Measurements from ENCODE around the gene AIFM1.

The AIFM1 gene

DNA sequence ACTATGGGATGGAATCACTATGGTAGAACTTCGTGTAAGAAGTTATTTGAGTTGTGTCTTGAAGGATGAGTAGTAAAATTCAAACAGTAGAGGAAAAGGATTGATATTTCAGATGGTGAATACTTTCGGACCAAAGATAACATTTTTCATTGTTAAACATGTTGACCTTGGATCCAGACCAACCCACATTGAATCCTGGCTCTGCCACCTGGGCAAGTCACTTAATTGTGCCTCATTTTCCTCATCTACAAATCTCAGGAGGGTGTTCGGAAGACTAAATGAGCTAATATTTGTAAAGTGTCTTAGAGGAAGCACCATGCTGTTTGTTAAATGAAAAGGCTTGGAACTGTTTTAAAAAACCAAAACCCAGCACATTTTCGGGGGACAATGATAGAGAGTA, 1.4 kb upstream of the AIFM1 start:
- H3K27me3 ChIP-seq (ENCODE audit: control insufficient read depth, insufficient read depth, low read length): peaks cover 20% of the 10 kb centered on the region
- H3K4me3 ChIP-seq (ENCODE audit: low read depth, low read length): peak overlapping the region; percentile 80
- H3K27ac ChIP-seq (ENCODE audit: low read depth, low read length): no peak overlapping the region
- no peaks in the 10 kb centered on the region for H3K36me3 ChIP-seq (ENCODE audit: control insufficient read depth, insufficient read depth, low read length)
- no peak overlapping the region for H3K9ac ChIP-seq (ENCODE audit: low read length)
- H3K9me3 ChIP-seq (ENCODE audit: control insufficient read depth, insufficient read depth, low read depth, low read length): no peaks in the 10 kb centered on the region
- peaks cover 16% of the 10 kb centered on the region; the same call in 1 of the 2 replicates for H3K4me1 ChIP-seq (ENCODE audit: control insufficient read depth, insufficient read depth, low read length)

DNA sequence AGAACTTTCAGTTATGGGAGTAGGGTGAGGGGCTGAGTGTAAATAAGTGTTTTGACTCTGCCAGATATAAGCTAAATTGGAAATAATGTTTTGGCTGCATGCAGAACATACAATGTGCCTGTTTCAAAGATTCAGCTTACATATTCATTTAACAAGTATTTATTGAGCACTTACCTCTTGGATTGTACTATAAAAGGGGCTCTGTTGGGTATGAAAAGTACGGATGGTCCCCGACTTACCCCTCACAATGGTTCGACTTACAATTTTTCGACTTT, 799 bp upstream of the AIFM1 start:
- Histone ChIP-seq H3K27ac (ENCODE audit: low read depth, low read length) (no peak overlapping the region), H3K36me3 (ENCODE audit: control insufficient read depth, insufficient read depth, low read length) (no peaks in the 10 kb centered on the region), H3K9ac (ENCODE audit: low read length) (peak overlapping the region; percentile 22), H3K27me3 (ENCODE audit: control insufficient read depth, insufficient read depth, low read length) (peaks cover 14% of the 10 kb centered on the region), H3K9me3 (ENCODE audit: control insufficient read depth, insufficient read depth, low read depth, low read length) (no peaks in the 10 kb centered on the region), H3K4me1 (ENCODE audit: control insufficient read depth, insufficient read depth, low read length) (peaks cover 14% of the 10 kb centered on the region; the same call in 1 of the 2 replicates), H3K4me3 (ENCODE audit: low read depth, low read length) (peak overlapping the region; percentile 80)

DNA sequence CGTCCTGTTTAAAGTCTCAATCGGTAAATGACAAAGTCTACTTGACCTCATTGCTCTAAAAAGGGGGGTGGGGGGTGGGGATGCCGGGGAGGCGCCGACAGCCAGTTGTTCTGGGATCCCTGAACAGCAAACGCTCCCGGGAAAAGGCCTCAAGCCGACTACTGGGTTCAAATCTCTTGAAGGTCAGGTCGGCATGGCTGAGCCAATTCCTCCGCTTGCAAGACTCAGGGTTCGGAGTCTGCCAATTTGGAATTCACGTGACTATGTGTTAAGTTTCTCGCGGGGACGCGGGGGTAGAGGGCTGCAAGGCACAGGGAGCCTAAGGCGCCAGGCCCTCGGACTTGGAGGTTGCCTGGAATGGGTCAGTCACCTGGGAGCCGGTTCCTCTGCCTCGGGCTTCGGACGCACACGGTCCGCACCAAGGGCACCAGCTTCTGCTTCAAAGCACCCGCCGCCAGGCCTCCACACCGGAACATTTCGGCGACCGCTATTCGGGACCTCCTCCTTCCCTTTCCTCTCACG, 399 bp downstream of the AIFM1 start:
- peaks cover 9% of the 10 kb centered on the region; the same call in 1 of the 2 replicates for H3K4me1 ChIP-seq (ENCODE audit: control insufficient read depth, insufficient read depth, low read length)
- H3K9ac ChIP-seq (ENCODE audit: low read length): peak overlapping the region; percentile 79
- no peak overlapping the region for H3K27ac ChIP-seq (ENCODE audit: low read depth, low read length)
- H3K36me3 ChIP-seq (ENCODE audit: control insufficient read depth, insufficient read depth, low read length): no peaks in the 10 kb centered on the region
- peak overlapping the region; percentile 80 for H3K4me3 ChIP-seq (ENCODE audit: low read depth, low read length)
- peaks cover 3% of the 10 kb centered on the region; the same call in 1 of the 2 replicates for H3K27me3 ChIP-seq (ENCODE audit: control insufficient read depth, insufficient read depth, low read length)
- no peaks in the 10 kb centered on the region for H3K9me3 ChIP-seq (ENCODE audit: control insufficient read depth, insufficient read depth, low read depth, low read length)

DNA sequence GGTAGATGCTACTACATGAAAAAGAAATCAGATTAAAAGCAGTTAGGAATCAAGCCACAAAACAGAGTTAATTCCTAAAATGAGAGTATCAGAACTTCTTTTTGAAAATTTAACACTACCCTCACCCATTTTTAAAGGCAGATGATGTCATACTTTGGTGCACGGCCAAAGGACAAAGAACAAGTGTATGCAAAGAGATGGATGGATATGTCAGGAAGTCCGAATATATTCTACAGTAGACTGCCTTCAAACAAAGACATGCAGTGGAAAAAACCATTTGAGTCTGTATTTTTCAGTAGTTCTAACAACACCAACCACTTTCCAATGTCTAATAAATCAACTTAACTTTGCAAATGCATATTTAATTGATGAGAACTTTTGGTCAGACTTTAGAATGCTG, 2.2 kb downstream of the AIFM1 start:
- peaks cover 7% of the 10 kb centered on the region; the same call in 1 of the 2 replicates for H3K4me1 ChIP-seq (ENCODE audit: control insufficient read depth, insufficient read depth, low read length)

DNA sequence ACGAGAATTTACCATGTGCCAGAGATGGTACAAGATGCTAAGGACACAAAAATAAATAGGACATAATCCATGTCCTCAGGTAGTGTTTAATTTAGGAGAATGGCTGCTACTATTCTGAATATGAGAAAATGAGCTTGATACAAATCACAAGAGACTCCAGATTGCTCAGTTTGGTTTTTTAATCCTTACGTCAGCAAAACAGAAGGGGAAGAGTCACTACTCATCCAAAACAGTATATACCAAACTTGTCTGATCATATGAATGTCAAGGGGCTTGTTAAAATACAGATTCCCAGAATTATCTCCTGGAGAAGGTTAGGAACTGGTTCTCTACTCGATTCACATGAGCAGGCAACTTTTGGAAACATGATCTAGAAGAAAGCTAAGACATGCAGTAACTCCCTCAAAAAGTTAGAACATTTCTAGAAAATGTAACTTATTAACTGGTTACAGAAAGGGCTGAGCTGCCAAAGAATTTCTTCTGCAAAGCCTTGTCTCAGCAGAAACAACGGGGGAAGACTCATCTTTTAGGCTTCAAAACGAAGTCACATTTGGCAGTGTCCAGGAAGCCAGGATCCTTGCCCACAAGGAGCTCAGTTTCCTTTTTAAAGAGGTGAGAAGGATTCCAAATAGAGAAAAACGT, 3.4 kb downstream of the AIFM1 start:
- H3K27ac ChIP-seq (ENCODE audit: low read depth, low read length): no peak overlapping the region
- H3K36me3 ChIP-seq (ENCODE audit: control insufficient read depth, insufficient read depth, low read length): no peaks in the 10 kb centered on the region
- no peak overlapping the region for H3K4me3 ChIP-seq (ENCODE audit: low read depth, low read length)
- no peak overlapping the region for H3K9ac ChIP-seq (ENCODE audit: low read length)
- no peaks in the 10 kb centered on the region for H3K27me3 ChIP-seq (ENCODE audit: control insufficient read depth, insufficient read depth, low read length)
- peaks cover 7% of the 10 kb centered on the region; the same call in 1 of the 2 replicates for H3K4me1 ChIP-seq (ENCODE audit: control insufficient read depth, insufficient read depth, low read length)
- H3K9me3 ChIP-seq (ENCODE audit: control insufficient read depth, insufficient read depth, low read depth, low read length): no peaks in the 10 kb centered on the region

More for the DNA sequence above, 2.2 kb downstream of the AIFM1 start:
- Histone ChIP-seq H3K27ac (ENCODE audit: low read depth, low read length) (no peak overlapping the region), H3K4me3 (ENCODE audit: low read depth, low read length) (no peak overlapping the region), H3K9ac (ENCODE audit: low read length) (no peak overlapping the region), H3K9me3 (ENCODE audit: control insufficient read depth, insufficient read depth, low read depth, low read length) (no peaks in the 10 kb centered on the region), H3K36me3 (ENCODE audit: control insufficient read depth, insufficient read depth, low read length) (no peaks in the 10 kb centered on the region), H3K27me3 (ENCODE audit: control insufficient read depth, insufficient read depth, low read length) (no peaks in the 10 kb centered on the region)

DNA sequence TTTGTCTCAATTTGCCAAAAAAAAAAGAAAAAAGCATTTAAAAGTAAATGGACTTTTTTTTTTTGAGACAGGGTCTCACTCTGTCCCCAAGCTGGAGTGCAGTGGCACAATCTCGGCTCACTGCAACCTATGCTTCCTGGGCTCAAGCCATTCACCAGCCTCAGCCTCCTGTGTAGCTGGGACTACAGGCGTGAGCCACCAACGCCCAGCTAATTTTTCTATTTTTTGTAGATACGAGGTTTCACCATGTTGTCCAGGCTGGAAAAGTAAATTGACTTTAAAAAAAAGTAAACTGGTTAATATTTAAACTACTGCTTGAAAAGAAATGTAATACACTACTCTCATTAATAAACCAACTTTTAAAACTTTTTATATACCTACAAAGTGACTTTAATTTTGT, 5.9 kb downstream of the AIFM1 start:
- peaks cover 4% of the 10 kb centered on the region; the same call in 1 of the 2 replicates for H3K4me1 ChIP-seq (ENCODE audit: control insufficient read depth, insufficient read depth, low read length)
- H3K4me3 ChIP-seq (ENCODE audit: low read depth, low read length): no peak overlapping the region
- H3K36me3 ChIP-seq (ENCODE audit: control insufficient read depth, insufficient read depth, low read length): peaks cover 15% of the 10 kb centered on the region
- H3K27ac ChIP-seq (ENCODE audit: low read depth, low read length): no peak overlapping the region
- no peaks in the 10 kb centered on the region; the same call in 1 of the 2 replicates for H3K27me3 ChIP-seq (ENCODE audit: control insufficient read depth, insufficient read depth, low read length)
- H3K9ac ChIP-seq (ENCODE audit: low read length): no peak overlapping the region
- no peaks in the 10 kb centered on the region for H3K9me3 ChIP-seq (ENCODE audit: control insufficient read depth, insufficient read depth, low read depth, low read length)

DNA sequence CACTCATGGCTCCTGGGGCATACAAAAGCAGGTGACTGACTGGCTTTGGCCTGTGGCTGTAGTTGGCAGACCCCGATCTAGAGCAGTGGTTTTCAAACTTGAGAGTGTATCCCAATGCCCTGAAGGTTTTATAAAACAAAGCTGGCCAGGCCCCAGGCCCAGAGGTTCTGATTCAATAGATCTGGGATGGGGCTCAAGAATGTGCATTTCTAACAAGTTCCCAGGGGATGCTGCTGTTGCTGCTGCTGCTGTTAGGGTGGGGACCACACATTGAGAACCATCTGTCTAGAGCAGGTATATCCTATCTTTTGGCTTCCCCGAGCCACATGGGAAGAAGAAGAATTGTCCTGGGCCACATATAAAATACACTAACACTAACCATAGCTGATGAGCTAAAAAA, 7.3 kb downstream of the AIFM1 start:
- Histone ChIP-seq H3K27me3 (ENCODE audit: control insufficient read depth, insufficient read depth, low read length) (no peaks in the 10 kb centered on the region; the same call in 1 of the 2 replicates), H3K36me3 (ENCODE audit: control insufficient read depth, insufficient read depth, low read length) (peaks cover 18% of the 10 kb centered on the region)

DNA sequence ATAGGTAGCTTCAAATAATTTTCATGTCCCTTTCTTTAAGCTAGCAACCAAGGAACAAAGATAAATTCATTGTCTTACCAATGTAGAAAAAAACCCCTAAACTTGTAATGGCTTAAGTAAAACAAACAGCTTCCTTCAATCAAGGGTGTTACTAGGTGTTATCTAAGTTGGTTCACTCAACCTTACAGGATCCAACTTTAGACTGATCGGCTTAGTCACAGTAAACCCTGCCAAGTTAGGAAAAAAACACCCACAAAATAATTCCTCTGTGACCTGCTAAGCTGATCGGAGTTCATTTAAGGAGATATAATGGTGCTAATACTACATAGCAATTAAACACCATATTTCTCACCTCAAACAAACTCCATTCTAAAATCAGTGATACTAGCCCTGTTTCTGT, 10.1 kb downstream of the AIFM1 start:
- Histone ChIP-seq H3K27ac (ENCODE audit: low read depth, low read length) (no peak overlapping the region), H3K9ac (ENCODE audit: low read length) (no peak overlapping the region), H3K4me1 (ENCODE audit: control insufficient read depth, insufficient read depth, low read length) (no peaks in the 10 kb centered on the region), H3K9me3 (ENCODE audit: control insufficient read depth, insufficient read depth, low read depth, low read length) (no peaks in the 10 kb centered on the region), H3K27me3 (ENCODE audit: control insufficient read depth, insufficient read depth, low read length) (no peaks in the 10 kb centered on the region; the same call in 1 of the 2 replicates), H3K4me3 (ENCODE audit: low read depth, low read length) (no peak overlapping the region), H3K36me3 (ENCODE audit: control insufficient read depth, insufficient read depth, low read length) (peaks cover 18% of the 10 kb centered on the region)

More for the DNA sequence above, 7.3 kb downstream of the AIFM1 start:
- H3K9ac ChIP-seq (ENCODE audit: low read length): no peak overlapping the region
- H3K4me3 ChIP-seq (ENCODE audit: low read depth, low read length): no peak overlapping the region
- H3K27ac ChIP-seq (ENCODE audit: low read depth, low read length): no peak overlapping the region
- no peaks in the 10 kb centered on the region for H3K4me1 ChIP-seq (ENCODE audit: control insufficient read depth, insufficient read depth, low read length)
- no peaks in the 10 kb centered on the region for H3K9me3 ChIP-seq (ENCODE audit: control insufficient read depth, insufficient read depth, low read depth, low read length)

DNA sequence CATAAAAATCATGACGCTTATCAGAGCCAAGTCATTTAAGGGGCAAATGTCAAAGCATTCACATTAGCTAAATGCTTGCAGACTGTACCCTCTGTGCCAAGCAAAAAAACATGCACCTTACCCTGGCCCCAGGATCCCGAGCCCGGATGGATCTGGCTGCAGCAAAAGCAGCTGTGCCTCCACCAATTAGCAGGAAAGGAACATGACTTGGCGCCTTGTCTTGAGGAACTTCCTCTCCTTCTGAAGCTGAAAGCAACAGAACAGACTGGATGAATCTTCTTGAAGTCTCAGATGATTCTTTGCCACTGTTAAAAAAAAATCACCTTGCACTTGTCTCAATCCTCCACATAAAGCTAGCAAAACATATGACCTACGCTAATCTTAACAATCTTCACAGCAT, 18.0 kb downstream of the AIFM1 start:
- Histone ChIP-seq H3K27me3 (ENCODE audit: control insufficient read depth, insufficient read depth, low read length) (no peaks in the 10 kb centered on the region; the same call in 1 of the 2 replicates), H3K4me1 (ENCODE audit: control insufficient read depth, insufficient read depth, low read length) (no peaks in the 10 kb centered on the region), H3K27ac (ENCODE audit: low read depth, low read length) (no peak overlapping the region), H3K4me3 (ENCODE audit: low read depth, low read length) (no peak overlapping the region), H3K36me3 (ENCODE audit: control insufficient read depth, insufficient read depth, low read length) (peaks cover 60% of the 10 kb centered on the region), H3K9me3 (ENCODE audit: control insufficient read depth, insufficient read depth, low read depth, low read length) (no peaks in the 10 kb centered on the region), H3K9ac (ENCODE audit: low read length) (no peak overlapping the region)

DNA sequence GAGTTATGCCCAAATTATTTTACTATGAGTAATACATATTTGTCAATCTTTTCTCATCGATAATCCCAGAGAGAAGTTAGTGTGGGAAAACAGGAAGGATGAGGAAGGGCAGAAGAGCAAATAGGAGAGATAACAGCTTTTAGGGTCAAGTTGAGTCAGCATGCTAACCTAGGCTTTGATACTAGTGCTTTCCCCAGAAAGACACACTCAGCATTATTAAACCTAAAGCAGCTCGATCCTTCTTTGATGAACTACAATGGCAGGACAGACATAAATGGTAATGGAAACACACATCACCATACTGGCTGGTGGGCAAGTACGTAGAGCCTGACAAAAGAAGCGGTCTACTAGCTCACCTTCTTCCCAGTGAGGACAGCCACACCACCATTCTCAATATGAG, 20.5 kb downstream of the AIFM1 start:
- H3K36me3 ChIP-seq (ENCODE audit: control insufficient read depth, insufficient read depth, low read length): peaks cover 80% of the 10 kb centered on the region
- H3K27me3 ChIP-seq (ENCODE audit: control insufficient read depth, insufficient read depth, low read length): peaks cover 11% of the 10 kb centered on the region; the same call in 1 of the 2 replicates
- H3K9ac ChIP-seq (ENCODE audit: low read length): no peak overlapping the region
- peaks cover 3% of the 10 kb centered on the region; the same call in 1 of the 2 replicates for H3K4me1 ChIP-seq (ENCODE audit: control insufficient read depth, insufficient read depth, low read length)
- no peaks in the 10 kb centered on the region for H3K9me3 ChIP-seq (ENCODE audit: control insufficient read depth, insufficient read depth, low read depth, low read length)
- H3K27ac ChIP-seq (ENCODE audit: low read depth, low read length): no peak overlapping the region
- no peak overlapping the region for H3K4me3 ChIP-seq (ENCODE audit: low read depth, low read length)

DNA sequence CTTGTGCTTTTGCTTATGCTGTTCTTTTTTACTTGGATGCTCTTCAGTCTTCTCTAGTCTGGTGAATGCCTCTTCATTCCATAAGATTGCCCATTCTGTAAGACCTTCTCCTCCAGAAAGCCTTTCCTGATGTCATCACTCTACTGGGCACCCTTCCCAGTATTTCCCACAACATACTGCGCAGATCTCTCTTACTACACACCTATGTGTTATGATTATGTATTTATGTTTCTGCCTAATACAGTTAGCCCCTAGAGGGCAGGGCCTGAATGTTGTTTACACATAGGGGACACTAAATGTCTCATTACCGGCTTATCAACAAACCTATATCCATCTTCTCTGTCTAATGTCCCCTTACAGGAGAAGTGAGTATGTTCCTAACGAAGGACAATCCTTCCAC, 21.1 kb downstream of the AIFM1 start:
- H3K27me3 ChIP-seq (ENCODE audit: control insufficient read depth, insufficient read depth, low read length): peaks cover 11% of the 10 kb centered on the region; the same call in 1 of the 2 replicates
- no peak overlapping the region for H3K9ac ChIP-seq (ENCODE audit: low read length)
- peaks cover 81% of the 10 kb centered on the region for H3K36me3 ChIP-seq (ENCODE audit: control insufficient read depth, insufficient read depth, low read length)
- no peak overlapping the region for H3K27ac ChIP-seq (ENCODE audit: low read depth, low read length)
- peaks cover 8% of the 10 kb centered on the region; the same call in 1 of the 2 replicates for H3K4me1 ChIP-seq (ENCODE audit: control insufficient read depth, insufficient read depth, low read length)
- no peaks in the 10 kb centered on the region for H3K9me3 ChIP-seq (ENCODE audit: control insufficient read depth, insufficient read depth, low read depth, low read length)
- no peak overlapping the region for H3K4me3 ChIP-seq (ENCODE audit: low read depth, low read length)
